GM12864 (cell line): Measurements from ENCODE around the gene HOXC11.

Experiments used
- DNase-seq: peaks from one replicate; pipeline ENCODE4 v3.0.0-alpha.2; 2011; ENCODE audit warnings: low read depth
- H3K4me3 ChIP-seq: 2 replicates; pipeline ENCODE4 v1.5.1; 2011; ENCODE audit warnings: mild to moderate bottlenecking, low read depth, low read length, control low read depth
- CTCF ChIP-seq: IDR thresholded peaks from 2 replicates; pipeline ENCODE4 v1.5.1; 2011; ENCODE audit warnings: low read depth, mild to moderate bottlenecking, moderate library complexity, low read length, control low read depth, inconsistent platforms; ENCODE audit errors: missing control alignments

Gene HOXC11

GRCh38 chr12:53931844-53932581, 40.9 kb upstream of the HOXC11 start:
- H3K4me3 ChIP-seq, result no peak overlapping the region

GRCh38 chr12:53932915-53933314, 40.0 kb upstream of the HOXC11 start:
- DNase-seq, result no peak
- no peak for TF ChIP-seq CTCF

More at GRCh38 chr12:53931844-53932581, 40.9 kb upstream of the HOXC11 start:
- TF ChIP-seq CTCF, result no peak
- no peak for DNase-seq

DNA sequence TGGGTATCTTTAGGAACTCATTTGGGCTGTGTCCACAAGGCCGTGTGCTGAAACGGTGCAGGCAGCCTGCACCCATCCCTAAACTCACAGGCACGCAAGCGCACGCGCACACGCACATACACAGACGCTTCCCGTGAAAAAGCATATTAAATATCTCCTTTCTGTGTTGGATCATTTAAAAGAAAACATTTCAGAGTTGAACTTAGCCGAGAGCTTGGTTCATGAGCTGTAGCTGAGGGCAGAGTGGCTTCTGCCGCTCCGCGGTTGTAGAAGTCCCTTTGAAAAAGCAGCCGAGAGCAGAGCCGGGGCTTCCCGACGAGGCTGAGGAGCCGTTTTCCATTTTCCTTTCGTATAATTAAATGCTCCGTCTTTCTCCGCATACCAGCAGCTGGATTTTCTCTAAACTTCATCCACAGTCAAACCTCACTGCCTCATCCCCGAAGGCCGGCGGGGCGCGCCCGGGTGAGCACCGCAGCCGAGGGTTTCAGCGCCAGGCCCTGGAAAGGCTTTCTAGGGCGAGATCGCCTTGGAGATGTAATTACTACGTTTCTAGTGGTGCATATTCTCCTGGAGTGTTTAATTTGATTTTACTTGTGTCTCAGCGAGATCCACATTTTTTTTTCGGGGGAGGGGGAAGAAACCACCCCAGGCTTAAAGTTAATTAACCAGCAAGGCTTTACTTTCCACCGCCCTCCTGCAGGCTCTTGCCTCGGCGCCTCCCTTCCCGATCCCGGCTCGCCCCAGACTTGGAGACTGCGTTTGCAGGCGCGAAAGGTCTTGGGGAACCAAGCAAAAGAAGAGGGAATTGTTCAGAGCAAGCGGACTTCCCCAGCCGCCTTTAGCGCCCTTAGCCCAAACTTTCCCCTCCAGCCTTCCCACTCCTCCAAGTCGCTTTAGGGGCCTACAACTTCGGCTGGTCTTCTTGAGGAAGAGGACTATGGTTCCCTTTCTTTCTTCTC, 37.3 kb upstream of the HOXC11 start:
- no peak for DNase-seq
- TF ChIP-seq CTCF, result no peak
- no peak overlapping the region for H3K4me3 ChIP-seq

More at GRCh38 chr12:53932915-53933314, 40.0 kb upstream of the HOXC11 start:
- H3K4me3 ChIP-seq, result no peak overlapping the region

DNA sequence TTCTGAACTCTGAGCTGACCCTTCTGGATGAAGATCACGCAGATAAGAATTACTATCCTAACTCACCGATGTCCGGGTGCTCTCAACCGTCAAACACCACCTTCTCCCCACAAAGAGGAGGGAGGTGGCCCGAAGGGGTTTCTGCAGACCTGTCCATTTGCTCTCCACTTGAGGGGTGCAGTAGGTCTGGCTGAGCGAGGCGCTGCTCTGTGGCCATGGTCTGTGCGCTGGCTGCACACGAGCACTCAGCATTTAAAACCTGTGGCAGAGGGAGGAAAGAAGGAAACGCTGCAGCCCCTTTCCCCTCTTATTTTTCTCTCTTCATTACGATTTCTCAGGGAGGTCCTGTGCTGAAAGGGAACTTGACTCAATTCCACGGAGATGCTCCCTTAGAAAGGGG, 35.8 kb upstream of the HOXC11 start:
- no peak for DNase-seq
- TF ChIP-seq CTCF, result no peak
- H3K4me3 ChIP-seq, result no peak overlapping the region

DNA sequence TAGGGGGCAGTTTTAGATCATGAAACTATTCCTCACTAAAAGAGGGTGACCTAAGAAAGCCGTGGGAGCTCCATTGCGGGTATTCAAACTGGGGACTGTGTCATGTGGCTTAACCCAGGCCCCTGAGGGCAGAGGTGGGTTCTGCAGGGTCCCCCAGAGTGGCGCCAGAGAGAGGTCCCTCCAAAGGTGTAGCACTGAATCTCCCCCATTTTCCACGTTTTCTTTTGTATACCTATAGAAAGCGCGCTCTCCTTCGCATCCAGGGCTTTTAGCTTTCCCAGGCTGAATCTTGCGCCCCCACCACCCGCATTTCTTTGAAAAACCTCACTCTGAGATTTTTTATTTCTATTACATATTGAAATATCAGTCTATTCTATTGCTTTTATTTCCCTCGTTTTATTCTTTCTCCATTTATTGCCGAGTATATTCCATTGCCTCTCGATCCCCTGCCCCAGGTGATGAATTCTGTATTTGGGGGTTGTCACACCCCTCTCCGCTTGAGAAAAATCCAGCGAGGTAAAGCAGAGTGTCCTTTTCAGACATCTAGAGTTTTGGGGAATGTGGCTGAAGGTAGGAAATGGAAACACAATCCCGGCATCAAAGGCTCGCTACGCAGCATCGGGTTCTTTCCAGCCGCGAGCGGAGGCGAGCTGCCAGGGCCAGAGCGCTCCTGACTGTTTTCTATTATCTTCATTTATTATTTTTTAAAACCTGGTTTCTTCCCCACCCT, 35.2 kb upstream of the HOXC11 start:
- no peak for DNase-seq
- TF ChIP-seq CTCF, result no peak
- H3K4me3 ChIP-seq, result no peak overlapping the region

GRCh38 chr12:53938326-53939140, 34.4 kb upstream of the HOXC11 start, which contains the start of gene HOXC13:
TSS of gene HOXC13 (plus strand) at chr12:53938831. CDS start at chr12:53938907, 76 bp downstream.
- DNase-seq, result no peak
- H3K4me3 ChIP-seq, result no peak within 1 kb of the TSS
- no peak for TF ChIP-seq CTCF
